IMR-90 (cell line): ENCODE data around the gene TAGAP.

Experiments used
- CEBPB ChIP-seq: IDR thresholded peaks from 2 replicates; pipeline ENCODE4 v1.6.1; 2012; ENCODE audit warnings: low read depth, low read length, improper control_type of control experiment
- MAFK ChIP-seq: IDR thresholded peaks from 2 replicates; pipeline ENCODE4 v1.6.1; 2012; ENCODE audit warnings: low read depth, low read length, improper control_type of control experiment
- POLR2A ChIP-seq: IDR thresholded peaks from 2 replicates; pipeline ENCODE4 v1.6.1; 2012; ENCODE audit warnings: mild to moderate bottlenecking, low read depth, low read length
- RFX5 ChIP-seq: IDR thresholded peaks from 2 replicates; pipeline ENCODE4 v1.8.0; 2012; ENCODE audit warnings: low read depth, mild to moderate bottlenecking, low read length, moderate library complexity
- TF ChIP-seq, protein P1 (sequence below): conservative IDR thresholded peaks from 2 replicates; pipeline ENCODE4 v1.5.1; 2012; ENCODE audit warnings: mild to moderate bottlenecking, low read depth, low read length, improper control_type of control experiment
- TF ChIP-seq, protein P2 (sequence below): fragments of 150-350 bp; IDR thresholded peaks from 2 replicates; pipeline ENCODE4 v1.6.1; 2017; ENCODE audit warnings: mild to moderate bottlenecking, antibody characterized with exemption, low read length, low read depth

DNA sequence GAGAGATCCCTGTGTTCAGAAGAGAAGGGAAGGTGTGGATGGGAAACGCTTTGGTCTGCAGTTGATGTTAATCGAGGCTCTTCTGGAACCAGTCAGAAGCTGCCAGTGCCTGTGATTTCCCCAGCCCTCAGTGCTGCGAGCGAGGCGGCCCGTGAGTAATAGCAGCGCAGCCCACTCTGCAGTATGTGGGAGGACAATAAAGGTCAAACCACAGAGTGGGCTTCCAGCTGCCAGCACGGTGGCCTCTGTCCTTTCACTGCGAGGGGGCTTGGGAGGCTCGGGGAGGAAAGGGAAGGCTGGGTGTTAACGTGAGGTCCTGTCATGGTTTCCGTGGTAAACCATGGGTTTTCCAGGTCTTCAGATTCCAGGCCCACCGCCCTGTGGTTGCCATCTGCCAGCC lies 32.3 kb upstream of the TAGAP start:
- TF ChIP-seq POLR2A, result no peak
- TF ChIP-seq, protein P1, sequence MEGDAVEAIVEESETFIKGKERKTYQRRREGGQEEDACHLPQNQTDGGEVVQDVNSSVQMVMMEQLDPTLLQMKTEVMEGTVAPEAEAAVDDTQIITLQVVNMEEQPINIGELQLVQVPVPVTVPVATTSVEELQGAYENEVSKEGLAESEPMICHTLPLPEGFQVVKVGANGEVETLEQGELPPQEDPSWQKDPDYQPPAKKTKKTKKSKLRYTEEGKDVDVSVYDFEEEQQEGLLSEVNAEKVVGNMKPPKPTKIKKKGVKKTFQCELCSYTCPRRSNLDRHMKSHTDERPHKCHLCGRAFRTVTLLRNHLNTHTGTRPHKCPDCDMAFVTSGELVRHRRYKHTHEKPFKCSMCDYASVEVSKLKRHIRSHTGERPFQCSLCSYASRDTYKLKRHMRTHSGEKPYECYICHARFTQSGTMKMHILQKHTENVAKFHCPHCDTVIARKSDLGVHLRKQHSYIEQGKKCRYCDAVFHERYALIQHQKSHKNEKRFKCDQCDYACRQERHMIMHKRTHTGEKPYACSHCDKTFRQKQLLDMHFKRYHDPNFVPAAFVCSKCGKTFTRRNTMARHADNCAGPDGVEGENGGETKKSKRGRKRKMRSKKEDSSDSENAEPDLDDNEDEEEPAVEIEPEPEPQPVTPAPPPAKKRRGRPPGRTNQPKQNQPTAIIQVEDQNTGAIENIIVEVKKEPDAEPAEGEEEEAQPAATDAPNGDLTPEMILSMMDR, result no peak
- TF ChIP-seq MAFK, result no peak
- TF ChIP-seq, protein P2, sequence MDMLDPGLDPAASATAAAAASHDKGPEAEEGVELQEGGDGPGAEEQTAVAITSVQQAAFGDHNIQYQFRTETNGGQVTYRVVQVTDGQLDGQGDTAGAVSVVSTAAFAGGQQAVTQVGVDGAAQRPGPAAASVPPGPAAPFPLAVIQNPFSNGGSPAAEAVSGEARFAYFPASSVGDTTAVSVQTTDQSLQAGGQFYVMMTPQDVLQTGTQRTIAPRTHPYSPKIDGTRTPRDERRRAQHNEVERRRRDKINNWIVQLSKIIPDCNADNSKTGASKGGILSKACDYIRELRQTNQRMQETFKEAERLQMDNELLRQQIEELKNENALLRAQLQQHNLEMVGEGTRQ, result no peak
- TF ChIP-seq CEBPB, result no peak
- no peak for TF ChIP-seq RFX5
